HUES64 (cell line): ENCODE data around the gene TMIE.

Experiments used
- H3K27ac ChIP-seq: 2 replicates; pipeline ENCODE4 v1.7.0; 2013; ENCODE audit warnings: low read depth, low read length, inconsistent platforms
- H3K27me3 ChIP-seq: 2 replicates; pipeline ENCODE4 v1.6.1; 2013; ENCODE audit warnings: mild to moderate bottlenecking, low read length; ENCODE audit not compliant: insufficient read depth
- H3K36me3 ChIP-seq: 2 replicates; pipeline ENCODE4 v1.6.1; 2013; ENCODE audit warnings: mild to moderate bottlenecking, low read length; ENCODE audit not compliant: insufficient read depth
- H3K4me1 ChIP-seq: 2 replicates; pipeline ENCODE4 v1.6.1; 2013; ENCODE audit warnings: mild to moderate bottlenecking, low read length, moderate library complexity; ENCODE audit not compliant: insufficient read depth
- H3K4me3 ChIP-seq: 2 replicates; pipeline ENCODE4 v1.5.1; 2013; ENCODE audit warnings: mild to moderate bottlenecking, low read length, moderate library complexity
- H3K9ac ChIP-seq: 2 replicates; pipeline ENCODE4 v1.6.1; 2013; ENCODE audit warnings: mild to moderate bottlenecking, low read depth, low read length
- H3K9me3 ChIP-seq: 2 replicates; pipeline ENCODE4 v1.6.1; 2013; ENCODE audit warnings: low read depth, low read length; ENCODE audit not compliant: insufficient read depth
- WGBS: fragments of 150-250, 120-280 bp; methylation state at CpG from one replicate; pipeline ENCODE4 v1.1.7; 2013; ENCODE audit warnings: missing lambda C conversion rate; 5-methylcytosine and 5-hydroxymethylcytosine counted together

Gene TMIE

DNA sequence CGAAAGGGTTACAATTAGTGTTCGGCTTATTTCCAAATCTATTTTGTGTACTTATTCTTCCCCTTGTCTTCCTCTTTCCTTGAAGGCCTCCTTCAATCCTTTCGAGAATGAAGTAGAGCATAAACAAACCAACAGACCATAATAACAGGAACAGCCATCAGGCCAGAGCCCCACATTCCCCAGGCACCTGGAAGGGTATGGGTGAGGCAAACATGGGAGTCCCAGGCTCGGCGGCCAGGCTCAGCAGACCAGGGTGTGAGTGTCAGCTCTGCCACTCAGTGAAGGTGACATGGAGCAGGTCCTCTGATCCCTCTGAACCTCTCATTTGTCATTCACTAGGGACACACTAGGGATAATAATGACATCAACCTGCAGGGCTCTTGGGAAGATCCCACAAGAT lies 21.5 kb upstream of the TMIE start:
- H3K27ac ChIP-seq = no peak overlapping the region
- no peaks in the 10 kb centered on the region for H3K9me3 ChIP-seq
- H3K4me3 ChIP-seq = no peak overlapping the region
- H3K36me3 ChIP-seq = no peaks in the 10 kb centered on the region
- H3K9ac ChIP-seq = no peak overlapping the region
- no peaks in the 10 kb centered on the region for H3K4me1 ChIP-seq
- 91% methylated on average over 5 of the region's 5 CpGs for WGBS
- no peaks in the 10 kb centered on the region for H3K27me3 ChIP-seq

DNA sequence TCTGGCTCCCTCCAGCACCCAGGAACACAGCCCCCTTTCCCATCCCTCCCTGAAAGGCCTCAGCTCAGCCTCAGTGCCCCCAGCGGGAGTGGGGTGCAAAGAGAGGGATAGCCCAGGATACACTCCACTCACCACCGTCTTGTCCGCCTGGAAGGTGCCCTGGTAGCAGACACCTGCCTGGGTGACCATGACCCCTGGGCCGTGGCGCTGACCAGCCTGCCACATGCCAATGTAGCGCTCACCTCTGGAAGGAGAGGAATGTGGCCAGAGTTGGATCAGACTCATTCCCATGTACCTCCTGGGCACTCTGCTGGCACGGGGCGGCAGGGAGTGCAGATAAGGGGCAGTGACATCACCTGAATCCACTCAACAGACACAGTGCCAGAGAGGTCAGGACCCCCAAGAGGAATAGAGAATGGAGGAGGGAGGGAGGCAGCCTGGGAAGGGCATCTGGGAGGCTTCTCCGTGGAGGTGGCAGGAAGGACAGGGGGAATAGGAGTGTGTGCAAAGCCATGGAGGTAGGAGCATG lies 20.8 kb upstream of the TMIE start:
- H3K27ac ChIP-seq = no peak overlapping the region
- no peaks in the 10 kb centered on the region for H3K9me3 ChIP-seq
- H3K36me3 ChIP-seq = no peaks in the 10 kb centered on the region
- no peak overlapping the region for H3K4me3 ChIP-seq
- no peaks in the 10 kb centered on the region for H3K27me3 ChIP-seq
- no peaks in the 10 kb centered on the region for H3K4me1 ChIP-seq
- H3K9ac ChIP-seq = no peak overlapping the region
- WGBS = 92% methylated on average over 9 of the region's 9 CpGs

GRCh38 chr3:46681387-46681786 lies 19.8 kb upstream of the TMIE start:
- H3K4me1 ChIP-seq = no peaks in the 10 kb centered on the region
- no peaks in the 10 kb centered on the region for H3K9me3 ChIP-seq
- WGBS = 92% methylated on average over 10 of the region's 10 CpGs
- H3K27ac ChIP-seq = no peak overlapping the region
- no peaks in the 10 kb centered on the region for H3K36me3 ChIP-seq
- no peak overlapping the region for H3K4me3 ChIP-seq
- H3K9ac ChIP-seq = no peak overlapping the region
- H3K27me3 ChIP-seq = no peaks in the 10 kb centered on the region

DNA sequence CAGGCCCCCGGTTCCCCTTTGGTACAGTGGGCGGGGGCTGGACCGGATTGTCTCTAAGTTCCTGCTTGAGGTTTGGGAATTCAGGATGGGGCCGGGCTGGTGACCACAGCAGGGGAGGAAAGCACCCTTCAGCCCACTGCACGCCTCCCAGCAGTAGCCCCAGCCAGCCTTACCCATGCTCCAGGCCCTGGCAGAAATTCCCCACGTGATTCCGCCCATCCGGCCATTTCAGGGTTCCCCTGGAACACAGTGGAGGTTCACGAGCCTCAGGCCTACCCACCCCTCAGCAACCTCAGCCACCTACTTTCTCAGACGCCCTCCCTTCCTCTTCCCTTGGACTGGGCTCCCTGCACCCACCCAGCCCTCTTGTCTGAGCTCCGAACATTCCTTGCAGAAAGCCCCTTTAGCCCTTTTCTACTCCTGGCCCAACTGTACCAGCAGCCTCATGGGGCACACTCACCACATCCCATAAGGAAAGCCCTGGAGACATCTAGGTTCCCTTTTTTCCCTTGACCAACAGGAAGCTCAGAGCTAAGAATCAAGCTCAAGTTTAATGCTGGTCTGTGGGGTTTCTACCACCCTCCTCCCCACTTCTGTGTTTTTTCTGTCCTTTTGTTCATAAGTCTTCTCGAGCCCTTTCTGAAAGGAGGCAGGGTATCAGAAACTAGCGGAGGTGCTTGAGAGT lies 19.2 kb upstream of the TMIE start:
- Histone ChIP-seq H3K27ac (no peak overlapping the region), H3K27me3 (no peaks in the 10 kb centered on the region), H3K9ac (no peak overlapping the region), H3K4me3 (no peak overlapping the region), H3K4me1 (no peaks in the 10 kb centered on the region), H3K9me3 (no peaks in the 10 kb centered on the region), H3K36me3 (no peaks in the 10 kb centered on the region)
- WGBS = 92% methylated on average over 13 of the region's 13 CpGs

- Histone ChIP-seq H3K4me1 (no peaks in the 10 kb centered on the region), H3K4me3 (no peak overlapping the region), H3K27ac (no peak overlapping the region), H3K36me3 (no peaks in the 10 kb centered on the region), H3K9ac (no peak overlapping the region), H3K27me3 (no peaks in the 10 kb centered on the region; the same call in 1 of the 2 replicates), H3K9me3 (no peaks in the 10 kb centered on the region)
- 92% methylated on average over 11 of the region's 11 CpGs for WGBS
These were observed 18.2 kb upstream of the TMIE start for GRCh38 chr3:46682974-46683373.

- Histone ChIP-seq H3K27me3 (no peaks in the 10 kb centered on the region; the same call in 1 of the 2 replicates), H3K4me1 (no peaks in the 10 kb centered on the region), H3K36me3 (no peaks in the 10 kb centered on the region), H3K27ac (no peak overlapping the region), H3K9me3 (no peaks in the 10 kb centered on the region), H3K9ac (no peak overlapping the region), H3K4me3 (no peak overlapping the region)
- WGBS = 93% methylated on average over 2 of the region's 2 CpGs
These were observed 16.3 kb upstream of the TMIE start for GRCh38 chr3:46684891-46685290.

DNA sequence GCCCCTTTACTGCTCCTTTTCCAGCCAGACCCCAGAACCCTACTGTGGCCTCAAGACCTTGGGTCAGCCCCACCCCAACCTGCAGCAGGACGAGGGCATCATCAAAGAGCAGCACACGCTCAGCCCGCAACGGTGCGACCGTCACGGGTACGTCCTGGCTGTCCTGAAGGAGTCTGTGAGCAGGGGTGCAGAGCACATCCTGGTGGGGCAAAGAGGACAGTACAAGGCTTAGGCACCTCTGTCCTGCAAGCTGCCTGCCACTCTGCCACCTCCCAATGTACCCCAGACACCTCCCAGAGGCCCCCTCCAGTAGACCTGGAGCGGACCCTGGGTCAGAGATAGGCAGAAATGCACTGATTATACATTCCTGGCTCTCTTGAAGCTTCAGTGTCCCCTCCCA lies 15.7 kb upstream of the TMIE start:
- Histone ChIP-seq H3K27me3 (no peaks in the 10 kb centered on the region; the same call in 1 of the 2 replicates), H3K4me3 (no peak overlapping the region), H3K36me3 (no peaks in the 10 kb centered on the region), H3K27ac (no peak overlapping the region), H3K4me1 (no peaks in the 10 kb centered on the region), H3K9ac (no peak overlapping the region), H3K9me3 (no peaks in the 10 kb centered on the region)
- WGBS = 91% methylated on average over 9 of the region's 9 CpGs

DNA sequence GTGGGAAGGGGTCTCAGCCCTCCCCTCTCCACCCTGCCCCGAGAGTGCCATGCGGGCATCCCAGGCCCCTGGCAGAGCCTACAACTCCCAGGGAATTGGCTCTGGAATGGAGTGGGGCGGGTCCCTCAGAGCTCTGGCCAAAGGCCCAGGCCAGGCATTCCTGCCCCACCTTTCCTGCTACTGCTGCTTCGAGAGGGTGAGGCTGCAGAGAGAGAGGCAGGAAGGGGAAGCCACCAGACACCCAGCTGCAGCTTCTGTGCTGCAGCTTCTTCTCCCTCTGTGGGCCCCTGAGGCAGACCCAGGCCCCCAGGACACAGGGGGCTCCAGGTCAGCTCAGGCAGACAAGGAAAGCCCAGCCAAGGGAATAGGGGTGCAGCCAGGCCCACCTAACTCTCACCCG lies 10.4 kb upstream of the TMIE start:
- WGBS = 95% methylated on average over 5 of the region's 5 CpGs
- Histone ChIP-seq H3K9me3 (no peaks in the 10 kb centered on the region), H3K36me3 (no peaks in the 10 kb centered on the region), H3K9ac (no peak overlapping the region), H3K27ac (no peak overlapping the region), H3K4me1 (peaks cover 9% of the 10 kb centered on the region; the same call in 1 of the 2 replicates), H3K4me3 (no peak overlapping the region), H3K27me3 (peaks cover 33% of the 10 kb centered on the region)

GRCh38 chr3:46692566-46692990 lies 8.6 kb upstream of the TMIE start:
- H3K9me3 ChIP-seq = no peaks in the 10 kb centered on the region
- WGBS = 36% methylated on average over 11 of the region's 11 CpGs
- peak overlapping the region; percentile 58 for H3K4me3 ChIP-seq
- peak overlapping the region; percentile 50; the same call in 1 of the 2 replicates for H3K9ac ChIP-seq
- H3K27me3 ChIP-seq = peaks cover 33% of the 10 kb centered on the region
- no peak overlapping the region for H3K27ac ChIP-seq
- H3K36me3 ChIP-seq = no peaks in the 10 kb centered on the region
- H3K4me1 ChIP-seq = peaks cover 9% of the 10 kb centered on the region; the same call in 1 of the 2 replicates

DNA sequence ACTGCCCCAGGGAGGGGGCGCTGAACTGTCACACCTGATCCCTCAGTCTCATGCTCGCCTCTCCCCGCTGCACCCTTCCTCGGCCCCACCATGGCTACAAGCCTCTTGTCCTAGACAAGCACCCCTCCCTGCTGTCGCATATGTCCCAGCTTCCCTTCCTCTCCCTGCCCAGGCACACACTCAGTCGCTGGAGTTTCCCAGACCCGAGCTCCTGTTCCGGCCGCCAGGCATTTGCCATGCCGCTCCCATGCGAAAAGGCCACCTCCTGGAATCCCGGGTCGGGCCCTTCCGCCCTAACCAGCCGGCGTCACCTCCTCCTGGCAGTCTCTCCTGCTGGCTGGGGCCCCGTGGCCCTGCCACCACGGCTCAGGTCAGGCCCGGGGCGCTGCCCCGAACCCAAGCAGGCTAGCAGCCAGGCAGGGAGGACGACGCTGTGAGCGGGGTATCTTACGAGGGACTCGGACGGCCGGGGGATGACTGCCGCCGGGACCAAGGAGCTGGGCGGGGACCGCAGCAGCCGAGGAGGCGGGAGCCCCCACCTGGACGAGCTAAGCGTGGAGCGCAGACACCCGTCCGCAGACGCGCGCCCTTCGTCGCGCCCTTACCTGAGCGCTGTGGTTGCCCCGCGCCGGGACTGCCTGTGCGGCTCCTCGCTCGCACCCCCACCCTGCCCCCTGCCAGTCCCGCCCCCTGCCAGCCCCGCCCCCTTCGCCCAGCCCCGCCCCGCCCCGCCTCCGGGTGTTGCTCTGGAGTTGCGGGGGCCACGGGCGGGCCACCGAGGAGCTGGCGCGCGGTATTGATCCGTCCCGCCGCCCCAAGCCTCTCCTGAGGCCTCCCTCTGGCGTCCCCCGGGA lies 7.9 kb upstream of the TMIE start, which contains the start of gene ALS2CL:
Gene ALS2CL, minus strand, starts transcription at position 642 of the 854 bp plus-strand sequence. CDS start 4,239 bp downstream, outside the sequence.
- H3K36me3 ChIP-seq = no peaks in the 10 kb centered on the region
- WGBS = 2% methylated on average over 59 of the region's 71 CpGs
- peak within 1 kb of the TSS; percentile 58 for H3K4me3 ChIP-seq
- no peak within 1 kb of the TSS for H3K27ac ChIP-seq
- peak within 1 kb of the TSS; percentile 50 for H3K9ac ChIP-seq
- H3K4me1 ChIP-seq = peaks cover 9% of the 10 kb centered on the region; the same call in 1 of the 2 replicates
- no peaks in the 10 kb centered on the region for H3K9me3 ChIP-seq
- H3K27me3 ChIP-seq = peaks cover 33% of the 10 kb centered on the region

DNA sequence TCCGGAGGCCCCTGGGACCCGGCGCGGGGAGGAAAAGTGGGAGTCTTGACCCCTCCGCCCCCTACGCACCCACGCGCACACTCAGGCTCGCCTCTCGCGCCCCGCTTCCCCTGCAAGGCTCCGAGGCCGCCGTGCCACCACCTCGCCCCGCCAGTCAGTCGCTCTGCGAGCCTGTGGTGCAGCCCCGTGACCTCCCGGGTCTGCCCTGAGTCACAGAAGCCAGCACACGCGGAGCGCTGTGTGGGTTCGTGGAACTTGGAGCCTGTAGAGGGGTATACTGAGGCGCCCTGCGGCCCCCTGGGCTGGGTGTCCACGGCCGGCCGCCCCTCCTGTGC lies 7.3 kb upstream of the TMIE start:
- H3K4me1 ChIP-seq = peaks cover 9% of the 10 kb centered on the region; the same call in 1 of the 2 replicates
- peaks cover 33% of the 10 kb centered on the region for H3K27me3 ChIP-seq
- no peak overlapping the region for H3K9ac ChIP-seq
- H3K27ac ChIP-seq = no peak overlapping the region
- WGBS = 40% methylated on average over 30 of the region's 30 CpGs
- H3K4me3 ChIP-seq = peak overlapping the region; percentile 44
- no peaks in the 10 kb centered on the region for H3K36me3 ChIP-seq
- no peaks in the 10 kb centered on the region for H3K9me3 ChIP-seq
